B cell (primary cell): ENCODE measurements around the gene PTPN22.

Experiments
- EZH2 ChIP-seq: IDR thresholded peaks from 2 replicates; pipeline ENCODE4 v1.6.1; 2012; ENCODE audit warnings: borderline replicate concordance, low read depth, mild to moderate bottlenecking, moderate library complexity, low read length; ENCODE audit not compliant: insufficient read depth, poor library complexity, severe bottlenecking
- TF ChIP-seq, protein P1 (sequence below): fragments of 200-600 bp; IDR thresholded peaks from one replicate; pipeline ENCODE4 v1.8.0; 2022; ENCODE audit warnings: antibody characterized with exemption, mild to moderate bottlenecking

- TF ChIP-seq, protein P1, sequence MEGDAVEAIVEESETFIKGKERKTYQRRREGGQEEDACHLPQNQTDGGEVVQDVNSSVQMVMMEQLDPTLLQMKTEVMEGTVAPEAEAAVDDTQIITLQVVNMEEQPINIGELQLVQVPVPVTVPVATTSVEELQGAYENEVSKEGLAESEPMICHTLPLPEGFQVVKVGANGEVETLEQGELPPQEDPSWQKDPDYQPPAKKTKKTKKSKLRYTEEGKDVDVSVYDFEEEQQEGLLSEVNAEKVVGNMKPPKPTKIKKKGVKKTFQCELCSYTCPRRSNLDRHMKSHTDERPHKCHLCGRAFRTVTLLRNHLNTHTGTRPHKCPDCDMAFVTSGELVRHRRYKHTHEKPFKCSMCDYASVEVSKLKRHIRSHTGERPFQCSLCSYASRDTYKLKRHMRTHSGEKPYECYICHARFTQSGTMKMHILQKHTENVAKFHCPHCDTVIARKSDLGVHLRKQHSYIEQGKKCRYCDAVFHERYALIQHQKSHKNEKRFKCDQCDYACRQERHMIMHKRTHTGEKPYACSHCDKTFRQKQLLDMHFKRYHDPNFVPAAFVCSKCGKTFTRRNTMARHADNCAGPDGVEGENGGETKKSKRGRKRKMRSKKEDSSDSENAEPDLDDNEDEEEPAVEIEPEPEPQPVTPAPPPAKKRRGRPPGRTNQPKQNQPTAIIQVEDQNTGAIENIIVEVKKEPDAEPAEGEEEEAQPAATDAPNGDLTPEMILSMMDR: no peak
- no peak for TF ChIP-seq EZH2
These were observed 15.1 kb downstream of the PTPN22 start for GRCh38 chr1:113856401-113856790.
